HAP-1 (cell line): ENCODE results near the gene NFAM1.

ENCODE experiments used
- DNase-seq, 2 experiments: peaks; one replicate each; pipeline ENCODE4 v3.0.0-alpha.2; 2016 to 2020; ENCODE audit warnings: low spot score in 2 of 2
- H3K27me3 ChIP-seq: fragments of 250-450 bp; sonication (Bioruptor Pico); 2 replicates; pipeline ENCODE4 v1.5.1; 2020; ENCODE audit warnings: low read depth, mild to moderate bottlenecking, moderate library complexity
- H3K36me3 ChIP-seq: fragments of 250-450 bp; sonication (Bioruptor Pico); replicated peaks from 2 replicates; pipeline ENCODE4 v1.5.1; 2020; ENCODE audit warnings: mild to moderate bottlenecking
- H3K4me1 ChIP-seq: fragments of 250-450 bp; sonication (Bioruptor Pico); 2 replicates; pipeline ENCODE4 v1.5.1; 2020; ENCODE audit warnings: mild to moderate bottlenecking
- H3K4me3 ChIP-seq: fragments of 250-450 bp; sonication (Bioruptor Pico); 2 replicates; pipeline ENCODE4 v1.5.1; 2020; ENCODE audit warnings: mild to moderate bottlenecking, moderate library complexity
- H3K9me3 ChIP-seq: fragments of 250-450 bp; sonication (Bioruptor Pico); 2 replicates; pipeline ENCODE4 v1.5.1; 2020; ENCODE audit warnings: mild to moderate bottlenecking, moderate library complexity
- in situ Hi-C: fragments of 300-500 bp; cut with MboI; formaldehyde crosslinking; loops from 3 replicates; pipeline ENCODE4 v1.14.3; 2020; ENCODE audit warnings: low sequenced_read_pairs, inconsistent platforms, mixed read lengths

Gene NFAM1

GRCh38 chr22:42343121-42343454 lies 89.1 kb downstream of the NFAM1 start:
- no peaks in the 10 kb centered on the region for H3K27me3 ChIP-seq
- in situ Hi-C loops: no loop called here

GRCh38 chr22:42342426-42343120 lies 89.6 kb downstream of the NFAM1 start:
- H3K4me3 ChIP-seq: peak overlapping the region; percentile 34
- in situ Hi-C loops: no loop called here
- H3K9me3 ChIP-seq: no peaks in the 10 kb centered on the region
- no peaks in the 10 kb centered on the region for H3K4me1 ChIP-seq
- no peak for DNase-seq
- no peaks in the 10 kb centered on the region for H3K27me3 ChIP-seq
- H3K36me3 ChIP-seq: no peaks in the 10 kb centered on the region

More at GRCh38 chr22:42343121-42343454, 89.1 kb downstream of the NFAM1 start:
- H3K9me3 ChIP-seq: no peaks in the 10 kb centered on the region
- DNase-seq: peak in 1 of 2 experiments; percentile 37
- no peaks in the 10 kb centered on the region for H3K36me3 ChIP-seq
- H3K4me1 ChIP-seq: no peaks in the 10 kb centered on the region
- H3K4me3 ChIP-seq: peak overlapping the region; percentile 34

DNA sequence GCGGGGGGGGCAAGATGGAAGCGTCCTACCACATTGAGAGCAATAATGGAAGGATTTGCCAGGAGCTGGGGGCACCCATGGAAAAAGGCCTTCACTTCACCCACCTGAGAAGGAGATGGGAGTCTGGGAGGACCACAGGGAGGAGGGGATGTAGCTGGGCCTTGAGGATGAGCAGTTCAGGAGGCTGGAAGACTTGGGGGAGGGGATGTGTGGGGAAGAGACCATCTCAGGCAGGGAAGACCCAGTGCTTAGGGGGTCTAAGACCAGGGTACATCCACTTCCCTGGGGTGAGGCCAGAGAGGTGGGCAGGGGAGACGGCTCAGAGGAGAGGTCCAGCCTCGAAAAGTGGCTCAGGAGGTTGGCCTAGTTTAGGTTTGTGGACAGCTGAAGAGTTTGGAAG lies 90.4 kb downstream of the NFAM1 start:
- in situ Hi-C loops: no loop called here

GRCh38 chr22:42340829-42341383 lies 91.3 kb downstream of the NFAM1 start:
- no peak overlapping the region for H3K4me3 ChIP-seq
- H3K36me3 ChIP-seq: no peaks in the 10 kb centered on the region
- in situ Hi-C loops: no loop called here
- no peaks in the 10 kb centered on the region for H3K9me3 ChIP-seq
- peak in 1 of 2 experiments; percentile 51 for DNase-seq
- no peaks in the 10 kb centered on the region for H3K4me1 ChIP-seq
- H3K27me3 ChIP-seq: no peaks in the 10 kb centered on the region

More for the DNA sequence above, 90.4 kb downstream of the NFAM1 start:
- no peak for DNase-seq
- no peaks in the 10 kb centered on the region for H3K36me3 ChIP-seq
- no peaks in the 10 kb centered on the region for H3K27me3 ChIP-seq
- H3K4me1 ChIP-seq: no peaks in the 10 kb centered on the region
- H3K9me3 ChIP-seq: no peaks in the 10 kb centered on the region
- H3K4me3 ChIP-seq: no peak overlapping the region

- no peaks in the 10 kb centered on the region for H3K4me1 ChIP-seq
- H3K4me3 ChIP-seq: no peak overlapping the region
- in situ Hi-C loops: no loop called here
- H3K27me3 ChIP-seq: no peaks in the 10 kb centered on the region
- H3K9me3 ChIP-seq: no peaks in the 10 kb centered on the region
- H3K36me3 ChIP-seq: no peaks in the 10 kb centered on the region
- no peak for DNase-seq
These were observed 92.1 kb downstream of the NFAM1 start for GRCh38 chr22:42340150-42340549.

- Histone ChIP-seq H3K9me3 (no peaks in the 10 kb centered on the region), H3K4me1 (no peaks in the 10 kb centered on the region), H3K27me3 (no peaks in the 10 kb centered on the region), H3K36me3 (no peaks in the 10 kb centered on the region), H3K4me3 (no peak overlapping the region)
- in situ Hi-C loops: no loop called here
- no peak for DNase-seq
These were observed 93.7 kb downstream of the NFAM1 start for GRCh38 chr22:42338479-42338878.

DNA sequence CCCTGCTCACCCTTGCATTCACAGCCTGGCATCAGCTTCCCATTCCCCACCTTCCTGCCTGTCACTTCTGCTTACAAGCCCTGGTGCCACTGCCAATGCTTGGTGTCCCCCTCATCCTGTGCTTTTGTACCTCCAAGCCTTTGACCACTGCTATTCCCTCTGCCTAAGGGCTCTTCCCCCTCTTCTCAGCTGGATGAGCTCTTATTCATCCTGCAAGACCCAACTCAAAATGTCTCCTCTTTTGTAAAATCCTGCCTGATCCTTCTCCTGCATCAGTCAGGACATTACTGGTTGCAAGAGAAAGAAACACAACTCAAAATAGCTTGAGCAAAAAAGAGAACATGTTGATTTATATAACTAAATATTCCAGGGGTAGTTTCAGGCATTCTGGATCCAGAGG lies 94.8 kb downstream of the NFAM1 start:
- Histone ChIP-seq H3K27me3 (no peaks in the 10 kb centered on the region), H3K4me1 (no peaks in the 10 kb centered on the region), H3K4me3 (no peak overlapping the region), H3K36me3 (no peaks in the 10 kb centered on the region), H3K9me3 (no peaks in the 10 kb centered on the region)
- no peak for DNase-seq
- in situ Hi-C loops: no loop called here

DNA sequence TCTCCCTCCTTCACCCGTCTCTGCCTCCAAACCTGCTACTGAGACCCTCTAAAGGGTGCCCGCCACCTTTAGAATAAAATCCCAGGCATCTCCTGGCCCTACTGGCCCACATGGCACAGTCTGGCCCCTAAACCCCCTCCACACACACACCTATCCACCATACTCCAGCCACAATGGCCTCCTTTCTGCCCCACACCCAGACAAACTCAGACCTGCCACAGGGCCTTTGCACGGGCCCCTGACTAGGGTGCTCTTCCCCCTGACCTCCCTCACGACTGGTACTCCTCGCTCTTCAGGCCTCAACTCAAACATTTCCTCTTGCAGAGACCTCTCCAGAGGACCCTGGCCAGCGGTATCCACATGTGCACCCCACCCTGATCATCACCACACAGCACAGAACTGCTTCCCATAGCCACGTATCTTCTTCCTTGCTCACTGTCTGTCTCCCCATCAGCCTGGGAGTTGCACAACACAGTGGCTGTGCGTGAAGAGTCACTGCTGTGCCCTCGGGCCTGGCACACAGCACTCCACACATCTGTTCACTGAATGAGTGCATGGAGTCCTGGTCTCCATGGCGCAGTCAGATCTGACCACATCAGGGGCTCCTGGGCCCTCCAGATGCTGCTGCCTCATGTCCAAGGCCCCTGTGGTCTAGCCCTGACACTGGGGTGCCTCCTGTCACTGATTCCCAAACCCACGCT lies 95.5 kb downstream of the NFAM1 start:
- no peak for DNase-seq
- H3K4me3 ChIP-seq: no peak overlapping the region
- no peaks in the 10 kb centered on the region for H3K9me3 ChIP-seq
- in situ Hi-C loops: no loop called here
- H3K36me3 ChIP-seq: no peaks in the 10 kb centered on the region
- H3K27me3 ChIP-seq: no peaks in the 10 kb centered on the region
- H3K4me1 ChIP-seq: no peaks in the 10 kb centered on the region

GRCh38 chr22:42335839-42336378 lies 96.3 kb downstream of the NFAM1 start:
- Histone ChIP-seq H3K36me3 (no peaks in the 10 kb centered on the region), H3K4me1 (no peaks in the 10 kb centered on the region), H3K9me3 (no peaks in the 10 kb centered on the region), H3K4me3 (no peak overlapping the region), H3K27me3 (no peaks in the 10 kb centered on the region)
- no peak for DNase-seq
- in situ Hi-C loops: no loop called here

DNA sequence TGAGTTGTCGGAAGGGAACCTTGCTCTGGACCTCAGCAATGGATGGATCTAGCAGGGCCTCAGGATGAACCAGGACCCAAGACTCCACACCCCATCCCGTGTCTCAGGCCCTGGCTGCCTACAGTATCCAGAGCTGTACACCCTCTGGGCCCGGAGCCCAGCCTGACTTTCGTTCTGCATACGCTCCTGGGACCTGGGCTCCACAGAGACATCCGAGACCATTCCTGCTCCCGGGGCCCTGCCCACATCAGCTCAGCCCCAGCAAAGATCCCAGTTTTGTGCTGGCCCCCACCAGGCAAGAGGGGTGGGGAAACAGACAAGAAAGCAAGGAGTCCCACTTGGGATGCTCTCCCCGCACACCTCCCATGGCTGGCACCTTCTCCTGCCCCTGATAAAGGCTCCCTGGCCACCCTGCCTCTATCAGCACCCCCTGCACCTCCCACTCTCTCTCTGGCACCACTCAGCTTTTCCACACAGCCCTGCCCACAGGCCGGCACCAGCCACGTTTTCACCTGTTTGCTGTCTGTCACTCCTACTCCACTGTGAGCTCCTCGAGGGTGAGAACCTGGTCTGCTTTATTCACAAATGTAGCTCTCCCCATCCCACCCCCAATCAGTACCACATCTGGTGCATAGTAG lies 97.2 kb downstream of the NFAM1 start:
- DNase-seq: no peak
- in situ Hi-C loops: no loop called here
- H3K4me1 ChIP-seq: no peaks in the 10 kb centered on the region
- H3K27me3 ChIP-seq: no peaks in the 10 kb centered on the region
- H3K4me3 ChIP-seq: no peak overlapping the region
- no peaks in the 10 kb centered on the region for H3K36me3 ChIP-seq
- H3K9me3 ChIP-seq: no peaks in the 10 kb centered on the region

DNA sequence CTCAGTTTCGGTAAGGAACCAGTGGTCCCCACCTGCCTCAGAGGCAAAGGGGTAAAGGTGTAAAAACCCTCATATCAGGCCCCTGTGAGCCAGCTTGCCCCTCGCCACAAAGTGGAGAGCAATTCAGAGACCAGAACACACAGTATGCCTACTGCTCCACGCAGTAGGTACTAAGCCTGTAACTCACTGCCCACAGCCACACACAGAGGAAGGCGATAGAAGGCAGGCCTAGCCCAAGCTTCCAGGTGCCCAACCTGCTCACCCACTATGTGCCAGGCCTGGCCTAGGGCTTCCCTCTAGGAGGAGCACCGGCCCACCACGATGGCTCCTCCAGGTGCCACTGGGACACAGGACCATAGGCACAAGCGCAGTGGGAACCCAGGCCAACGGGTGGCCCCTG lies 98.7 kb downstream of the NFAM1 start:
- no peaks in the 10 kb centered on the region for H3K4me1 ChIP-seq
- H3K27me3 ChIP-seq: no peaks in the 10 kb centered on the region
- H3K36me3 ChIP-seq: no peaks in the 10 kb centered on the region
- no peak overlapping the region for H3K4me3 ChIP-seq
- H3K9me3 ChIP-seq: no peaks in the 10 kb centered on the region
- no peak for DNase-seq
- in situ Hi-C loops: no loop called here

- H3K27me3 ChIP-seq: no peaks in the 10 kb centered on the region
- no peaks in the 10 kb centered on the region for H3K36me3 ChIP-seq
- H3K4me1 ChIP-seq: no peaks in the 10 kb centered on the region
- H3K4me3 ChIP-seq: no peak overlapping the region
- no peak for DNase-seq
- in situ Hi-C loops: no loop called here
- H3K9me3 ChIP-seq: no peaks in the 10 kb centered on the region
These were observed 100.1 kb downstream of the NFAM1 start for GRCh38 chr22:42332089-42332488.

DNA sequence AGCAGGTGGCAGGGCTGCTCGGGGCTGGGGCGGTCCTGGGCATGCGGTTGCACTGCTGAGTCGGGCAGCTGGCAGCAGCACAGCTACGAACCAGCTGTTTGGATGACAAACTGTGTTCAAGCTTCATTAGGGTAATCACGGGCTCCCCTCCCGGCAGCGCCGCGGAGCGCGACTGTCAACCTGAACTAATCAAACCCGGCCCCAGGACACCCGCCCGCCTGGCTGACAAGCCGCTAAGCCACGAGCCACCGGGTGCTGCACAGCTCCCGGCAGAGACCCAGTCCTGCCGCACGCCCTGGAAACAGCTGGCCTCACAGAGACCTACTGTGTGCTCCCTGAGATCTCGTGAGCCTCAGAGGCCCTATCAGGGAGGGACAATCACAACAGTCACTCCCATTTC lies 101.2 kb downstream of the NFAM1 start:
- Histone ChIP-seq H3K9me3 (no peaks in the 10 kb centered on the region), H3K36me3 (no peaks in the 10 kb centered on the region), H3K4me1 (no peaks in the 10 kb centered on the region), H3K27me3 (no peaks in the 10 kb centered on the region), H3K4me3 (no peak overlapping the region)
- DNase-seq: peak in 1 of 2 experiments; percentile 42
- in situ Hi-C loops: no loop called here
